ENCODE data around the gene RNF217. TPM values are rescaled to one million over a fixed set of nuclear protein-coding genes. Genes with fewer than 3 reads are reported as not detected.
"Not testable (repeated sequence)": the region's sequence is repeated elsewhere in the genome, so short reads cannot be mapped to it uniquely, and the experiment has no call there.

The RNF217 gene
- total RNA-seq, 3 donors from 2014 or later = 0.60 to 1.2 (median 0.90) TPM

DNA sequence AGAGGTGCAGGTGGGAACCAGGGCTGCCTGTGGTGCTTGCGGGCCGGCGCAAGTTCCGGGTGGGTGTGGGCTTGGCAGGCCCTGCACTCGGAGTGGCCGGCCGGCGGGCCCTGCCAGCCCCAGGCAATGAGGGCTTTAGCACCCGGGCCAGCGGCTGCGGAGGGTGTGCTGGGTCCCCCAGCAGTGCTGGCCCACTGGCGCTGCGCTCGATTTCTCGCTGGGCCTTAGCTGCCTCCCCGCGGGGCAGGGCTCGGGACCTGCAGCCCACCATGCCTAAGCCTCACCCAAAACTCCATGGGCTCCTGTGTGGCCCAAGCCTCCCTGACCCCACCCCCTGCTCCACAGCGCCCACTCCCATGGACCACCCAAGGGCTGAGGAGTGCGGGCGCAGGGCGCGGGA, 163.6 kb downstream of the RNF217 start:
- not testable (repeated sequence) for H3K36me3 Mint-ChIP-seq (ENCODE audit: insufficient read depth); H3K4me3 Mint-ChIP-seq; ATAC-seq; DNase-seq; H3K9me3 Mint-ChIP-seq; H3K4me1 Mint-ChIP-seq (ENCODE audit: low read depth); H3K27me3 Mint-ChIP-seq (ENCODE audit: low read depth)

DNA sequence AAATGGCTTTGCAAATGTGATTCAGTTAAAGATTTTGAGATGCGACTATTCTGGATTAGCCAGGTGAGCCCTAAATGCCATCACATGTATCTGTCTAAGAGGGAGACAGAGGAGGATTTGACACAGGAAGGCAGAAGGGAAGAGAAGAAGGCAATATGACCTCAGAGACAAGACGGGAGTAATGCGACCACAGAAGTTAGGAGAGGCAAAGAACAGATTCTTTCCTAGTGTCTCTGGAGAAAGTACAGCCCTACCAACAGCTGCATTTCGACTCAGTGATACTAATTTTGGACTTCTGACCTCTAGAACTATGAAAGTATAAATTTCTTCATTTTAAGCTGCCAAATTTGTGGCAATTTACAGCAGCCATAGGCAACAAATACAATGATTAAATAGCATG, 167.1 kb downstream of the RNF217 start:
- Mint-ChIP-seq H3K27me3 (ENCODE audit: low read depth) (peaks cover 5% of the 10 kb centered on the region), H3K36me3 (ENCODE audit: insufficient read depth) (no peaks in the 10 kb centered on the region), H3K4me3 (no peak overlapping the region), H3K9me3 (peaks cover 3% of the 10 kb centered on the region), H3K4me1 (ENCODE audit: low read depth) (no peaks in the 10 kb centered on the region)
- ATAC-seq (no peak), DNase-seq (no peak)

GRCh38 chr6:125132058-125132457, 169.8 kb downstream of the RNF217 start:
- ATAC-seq (no peak), DNase-seq (no peak)
- Mint-ChIP-seq H3K4me1 (ENCODE audit: low read depth) (no peaks in the 10 kb centered on the region), H3K4me3 (no peak overlapping the region), H3K9me3 (no peaks in the 10 kb centered on the region), H3K27me3 (ENCODE audit: low read depth) (peaks cover 1% of the 10 kb centered on the region), H3K36me3 (ENCODE audit: insufficient read depth) (no peaks in the 10 kb centered on the region)

DNA sequence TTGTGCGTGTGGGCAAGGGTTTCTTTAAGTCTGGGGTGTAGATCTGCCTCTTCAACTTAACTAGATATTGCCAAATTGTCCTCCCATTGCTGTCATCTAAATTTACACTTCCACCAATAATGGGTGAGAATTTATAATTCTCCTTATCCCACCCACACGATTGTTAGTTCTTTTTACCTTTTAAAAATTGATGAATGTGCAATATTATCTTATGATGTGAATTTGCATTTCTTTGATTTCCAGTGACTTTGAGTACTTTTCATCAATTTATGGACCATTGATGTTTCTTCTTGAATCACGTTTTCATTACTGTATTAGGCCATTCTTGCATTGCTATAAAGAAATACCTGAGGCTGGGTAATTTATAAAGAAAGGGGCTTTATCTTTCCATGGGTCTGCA, 174.1 kb downstream of the RNF217 start:
- Mint-ChIP-seq H3K4me3 (no peak overlapping the region), H3K27me3 (ENCODE audit: low read depth) (no peaks in the 10 kb centered on the region), H3K36me3 (ENCODE audit: insufficient read depth) (no peaks in the 10 kb centered on the region), H3K4me1 (ENCODE audit: low read depth) (no peaks in the 10 kb centered on the region), H3K9me3 (no peaks in the 10 kb centered on the region)
- ATAC-seq (no peak), DNase-seq (no peak)

GRCh38 chr6:125138083-125138482, 175.8 kb downstream of the RNF217 start:
- Mint-ChIP-seq H3K9me3 (no peaks in the 10 kb centered on the region), H3K36me3 (ENCODE audit: insufficient read depth) (no peaks in the 10 kb centered on the region), H3K4me3 (no peak overlapping the region), H3K4me1 (ENCODE audit: low read depth) (no peaks in the 10 kb centered on the region), H3K27me3 (ENCODE audit: low read depth) (peaks cover 3% of the 10 kb centered on the region)
- DNase-seq (no peak), ATAC-seq (no peak)

DNA sequence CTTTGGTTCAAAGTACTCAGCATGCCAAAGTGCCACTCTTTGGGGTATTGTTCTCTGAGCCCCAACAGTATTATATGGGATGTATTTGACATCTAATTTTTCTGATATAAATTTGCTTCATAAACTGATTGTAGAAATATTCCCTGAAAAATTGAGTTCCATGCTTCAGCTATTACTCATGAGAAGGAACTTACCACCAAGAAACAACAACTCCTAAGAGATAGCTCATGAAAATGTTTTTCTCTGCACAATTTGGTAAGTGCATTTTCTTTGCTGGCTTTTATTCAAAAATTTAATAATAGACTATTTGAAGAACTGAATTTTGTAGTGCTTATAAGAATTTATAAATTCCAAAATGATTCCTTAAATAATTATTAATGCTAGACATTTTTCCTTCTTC, 178.6 kb downstream of the RNF217 start:
- Mint-ChIP-seq H3K4me3 (no peak overlapping the region), H3K4me1 (ENCODE audit: low read depth) (no peaks in the 10 kb centered on the region), H3K27me3 (ENCODE audit: low read depth) (peaks cover 6% of the 10 kb centered on the region), H3K9me3 (no peaks in the 10 kb centered on the region), H3K36me3 (ENCODE audit: insufficient read depth) (no peaks in the 10 kb centered on the region)
- ATAC-seq = no peak
- no peak for DNase-seq

Other genes with a start within 250 kb of the RNF217 start
- gene TPD52L1, start 191.3 kb downstream of the RNF217 start, total RNA-seq = under 1 TPM; 0.65 to 0.79 (median 0.66) TPM

All from activated T-cell treated with anti-CD3 and anti-CD28 coated beads, Interleukin-2, amount 50 U/mL, for 4 hours (primary cell).